ENCODE results near the gene ALOX5AP. TPM values are rescaled to one million over a fixed set of nuclear protein-coding genes. Genes with fewer than 3 reads are reported as not detected.

The ALOX5AP gene
- total and polyA plus RNA-seq, 7 donors: 2.5 to 12.2 (median 5.2) TPM

DNA sequence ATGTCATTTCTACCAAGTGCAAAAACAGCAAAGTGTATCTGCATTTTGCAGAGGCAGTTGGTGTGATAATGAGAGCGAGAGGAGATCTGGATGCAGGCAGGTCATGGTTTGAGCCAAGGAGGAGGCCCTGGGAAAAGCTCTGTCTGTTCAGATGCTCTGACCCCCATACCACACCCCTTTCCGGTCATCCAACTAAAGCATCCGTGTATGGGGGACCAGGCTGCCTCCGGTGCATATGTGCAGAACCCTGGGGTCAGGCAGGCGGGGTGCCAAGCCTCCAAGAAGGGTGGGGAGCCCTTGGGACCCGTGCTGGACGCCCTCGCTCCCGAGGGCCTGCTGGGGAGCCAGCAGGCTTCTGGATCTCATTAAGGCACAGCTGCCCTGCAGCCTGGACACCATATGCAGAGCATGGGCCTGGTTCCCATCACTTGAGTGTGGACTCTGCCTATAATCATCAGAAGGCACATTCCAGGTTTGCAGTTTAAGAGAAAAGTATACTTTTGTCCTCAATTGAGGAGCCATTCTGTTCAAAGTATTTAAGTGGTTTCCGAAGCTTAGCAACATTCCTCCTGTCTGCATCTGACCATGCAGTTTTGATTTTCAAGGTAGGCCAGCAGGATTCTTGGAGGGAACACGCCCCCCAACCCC is 56.1 kb downstream of the ALOX5AP start:
- Histone ChIP-seq H3K36me3 (ENCODE audit: insufficient read depth in 1 of 2, low read depth in 1 of 2) (no peaks in the 10 kb centered on the region), H3K4me3 (no peak overlapping the region), H3K9me3 (no peaks in the 10 kb centered on the region), H3K27ac (no peak overlapping the region), H3K4me1 (peaks cover 10% of the 10 kb centered on the region), H3K27me3 (ENCODE audit: insufficient read depth in 3 of 3, low read length in 2 of 3) (no peaks in the 10 kb centered on the region)
- WGBS, 3 donors: 65 to 76% (median 69%) methylated on average over 11 of the region's 11 CpGs
- intact Hi-C loops (cut with DNase I): loop anchor here in 1 of 2 donors (10.0 kb wide), 1 partner anchor 537 kb away; no protein-coding TSS in a partner anchor
- TF ChIP-seq, protein P1, sequence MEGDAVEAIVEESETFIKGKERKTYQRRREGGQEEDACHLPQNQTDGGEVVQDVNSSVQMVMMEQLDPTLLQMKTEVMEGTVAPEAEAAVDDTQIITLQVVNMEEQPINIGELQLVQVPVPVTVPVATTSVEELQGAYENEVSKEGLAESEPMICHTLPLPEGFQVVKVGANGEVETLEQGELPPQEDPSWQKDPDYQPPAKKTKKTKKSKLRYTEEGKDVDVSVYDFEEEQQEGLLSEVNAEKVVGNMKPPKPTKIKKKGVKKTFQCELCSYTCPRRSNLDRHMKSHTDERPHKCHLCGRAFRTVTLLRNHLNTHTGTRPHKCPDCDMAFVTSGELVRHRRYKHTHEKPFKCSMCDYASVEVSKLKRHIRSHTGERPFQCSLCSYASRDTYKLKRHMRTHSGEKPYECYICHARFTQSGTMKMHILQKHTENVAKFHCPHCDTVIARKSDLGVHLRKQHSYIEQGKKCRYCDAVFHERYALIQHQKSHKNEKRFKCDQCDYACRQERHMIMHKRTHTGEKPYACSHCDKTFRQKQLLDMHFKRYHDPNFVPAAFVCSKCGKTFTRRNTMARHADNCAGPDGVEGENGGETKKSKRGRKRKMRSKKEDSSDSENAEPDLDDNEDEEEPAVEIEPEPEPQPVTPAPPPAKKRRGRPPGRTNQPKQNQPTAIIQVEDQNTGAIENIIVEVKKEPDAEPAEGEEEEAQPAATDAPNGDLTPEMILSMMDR (IDR thresholded peaks at IDR 0.05): no peak
- DNase-seq: no peak
- no peak for ATAC-seq

DNA sequence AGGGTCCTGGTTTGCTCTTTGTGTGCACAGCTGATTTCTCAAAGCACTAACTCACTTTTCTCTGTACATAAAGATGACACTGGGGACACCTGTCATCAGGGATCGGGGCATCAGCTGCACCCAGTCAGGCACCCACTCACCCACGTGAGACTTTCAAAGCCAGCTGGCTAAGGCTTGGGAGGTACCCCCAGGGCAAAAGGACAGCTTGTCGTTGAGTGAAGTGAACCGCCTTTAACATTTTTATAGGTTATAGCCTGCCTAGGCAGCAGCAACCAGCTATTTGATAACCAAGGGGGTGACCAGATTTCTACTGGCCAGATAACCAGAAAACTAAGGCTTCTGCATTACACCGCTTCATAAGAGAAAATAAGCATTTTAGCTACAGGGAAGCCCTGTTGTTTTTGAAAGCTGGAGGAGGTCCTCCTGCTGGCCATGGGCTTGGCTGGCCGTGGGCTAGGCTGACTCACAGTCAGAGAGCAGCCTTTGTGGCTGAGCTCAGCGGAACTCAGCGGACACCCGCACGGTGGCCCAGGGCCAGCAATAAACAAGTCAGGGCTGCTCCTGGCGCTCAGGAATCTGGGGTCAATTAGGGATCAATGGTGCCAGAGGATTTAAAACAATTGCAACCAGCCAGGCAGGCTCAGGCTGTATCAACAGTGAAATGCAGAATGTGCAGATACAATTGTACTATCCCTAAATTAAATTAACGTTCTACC is 57.1 kb downstream of the ALOX5AP start:
- Histone ChIP-seq H3K4me1 (peaks cover 10% of the 10 kb centered on the region), H3K9me3 (no peaks in the 10 kb centered on the region), H3K4me3 (no peak overlapping the region), H3K36me3 (ENCODE audit: insufficient read depth in 1 of 2, low read depth in 1 of 2) (no peaks in the 10 kb centered on the region), H3K27ac (no peak overlapping the region), H3K27me3 (ENCODE audit: insufficient read depth in 3 of 3, low read length in 2 of 3) (no peaks in the 10 kb centered on the region)
- ATAC-seq: peak; percentile 88 to 91 (median 90)
- DNase-seq: peak; percentile 83 to 88
- WGBS, 3 donors: 19 to 32% (median 21%) methylated on average over 12 of the region's 12 CpGs
- TF ChIP-seq, protein P1 (IDR thresholded peaks at IDR 0.05): peak; percentile 26
- intact Hi-C loops (cut with DNase I): loop anchor here in 1 of 2 donors (10.0 kb wide), 1 partner anchor 538 kb away; no protein-coding TSS in a partner anchor

DNA sequence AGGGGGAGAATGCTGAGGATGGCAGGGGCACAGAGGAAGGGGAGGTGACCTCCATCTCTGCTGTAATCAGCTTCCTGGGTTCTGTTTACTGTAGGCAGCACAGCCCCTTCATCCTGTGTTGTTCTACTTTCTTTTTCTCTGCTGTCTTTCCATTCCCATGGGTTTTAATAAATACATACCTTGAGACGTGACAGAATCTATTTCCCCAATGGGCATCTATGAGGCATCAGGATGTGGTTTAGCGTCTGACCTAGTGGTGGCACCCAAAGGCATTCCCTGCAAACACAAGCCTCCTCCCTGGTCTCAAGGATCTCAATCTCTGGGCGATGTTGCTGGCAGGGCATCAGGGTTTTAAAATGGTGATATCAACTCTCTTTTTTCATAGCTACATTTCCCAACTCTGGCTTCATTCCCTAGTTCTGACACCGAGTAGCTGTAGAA is 60.8 kb downstream of the ALOX5AP start:
- TF ChIP-seq, protein P1 (IDR thresholded peaks at IDR 0.05): no peak
- 13 to 23% (median 16%) methylated on average over 4 of the region's 4 CpGs for WGBS, 3 donors
- H3K36me3 ChIP-seq (ENCODE audit: insufficient read depth in 1 of 2, low read depth in 1 of 2): no peaks in the 10 kb centered on the region
- H3K9me3 ChIP-seq: no peaks in the 10 kb centered on the region
- H3K27ac ChIP-seq: no peak overlapping the region
- intact Hi-C loops (cut with DNase I): loop anchor here (5.0 to 10.0 kb wide), 3 partner anchors 39 to 541 kb away; no protein-coding TSS in a partner anchor
- peak; percentile 43 to 60 (median 48) for ATAC-seq
- H3K4me1 ChIP-seq: peaks cover 10% of the 10 kb centered on the region
- no peaks in the 10 kb centered on the region for H3K27me3 ChIP-seq (ENCODE audit: insufficient read depth in 3 of 3, low read length in 2 of 3)
- peak overlapping the region; percentile 59 for H3K4me3 ChIP-seq
- DNase-seq: no peak

DNA sequence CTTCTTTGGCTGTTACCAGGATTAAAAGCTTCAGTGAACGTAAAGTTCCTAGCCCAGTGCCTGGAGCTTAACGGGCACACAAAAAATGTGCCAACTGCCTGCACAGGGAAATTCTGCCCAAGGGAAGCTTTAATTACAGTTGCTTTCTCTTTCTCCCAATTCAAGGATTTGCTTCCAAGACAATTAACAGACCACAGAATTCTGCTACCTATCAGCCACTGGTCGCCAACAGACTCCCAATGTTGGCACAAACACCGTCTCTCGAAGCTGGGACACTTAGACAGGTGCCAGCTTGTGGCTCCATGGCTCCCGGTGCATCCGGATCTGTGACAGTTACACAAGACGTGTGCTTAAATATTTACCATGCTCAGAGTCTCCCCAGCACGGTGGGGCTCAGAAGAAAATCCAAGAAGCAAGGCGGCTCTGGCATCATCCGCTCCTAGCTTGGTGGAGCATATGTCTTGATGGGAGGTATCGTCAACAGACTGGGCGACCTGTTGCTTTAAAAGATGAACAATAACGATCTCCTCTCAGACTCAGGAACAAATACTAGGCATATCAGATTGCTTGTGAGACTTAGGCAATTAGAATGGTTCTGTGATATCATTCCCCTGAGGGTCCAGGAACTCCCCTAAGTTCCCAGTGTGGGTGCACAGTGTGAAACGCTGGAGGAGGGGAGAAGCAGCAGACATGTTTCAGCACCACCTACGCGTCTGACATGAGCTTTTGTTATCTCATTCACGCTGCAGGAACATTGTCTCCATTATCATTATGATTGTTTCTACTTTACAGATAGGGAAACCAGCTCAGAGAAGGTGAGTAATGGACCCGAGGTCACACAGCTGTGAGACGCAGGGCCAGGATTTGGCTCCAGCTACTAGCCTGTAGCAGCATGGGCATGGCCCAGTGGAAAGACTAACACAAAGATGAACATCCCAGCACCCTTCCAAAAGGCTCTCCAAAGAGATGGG is 61.6 kb downstream of the ALOX5AP start:
- 45 to 62% (median 50%) methylated on average over 20 of the region's 20 CpGs for WGBS, 3 donors
- Histone ChIP-seq H3K4me3 (peak overlapping the region; percentile 59), H3K4me1 (peaks cover 10% of the 10 kb centered on the region), H3K36me3 (ENCODE audit: insufficient read depth in 1 of 2, low read depth in 1 of 2) (no peaks in the 10 kb centered on the region), H3K9me3 (no peaks in the 10 kb centered on the region), H3K27ac (no peak overlapping the region), H3K27me3 (ENCODE audit: insufficient read depth in 3 of 3, low read length in 2 of 3) (no peaks in the 10 kb centered on the region)
- intact Hi-C loops (cut with DNase I): loop anchor here (5.0 to 10.0 kb wide), 3 partner anchors 40 to 542 kb away; no protein-coding TSS in a partner anchor
- no peak for DNase-seq
- TF ChIP-seq, protein P1 (IDR thresholded peaks at IDR 0.05): no peak
- peak in 3 of 4 donors; percentile 17 to 33 (median 29) for ATAC-seq

All from psoas muscle (tissue), 8 donors.